HepG2 (cell line): Measurements from ENCODE around the gene ATRAID. TPM values are rescaled to one million over a fixed set of nuclear protein-coding genes. Genes with fewer than 3 reads are reported as not detected.
A peak's percentile ranks its signal among the peaks of the same experiment; 100 is the strongest.

Experiments
- AHR ChIP-seq: IDR thresholded peaks from 2 replicates; pipeline ENCODE4 v1.6.1; 2018; ENCODE audit warnings: missing genetic modification reagents, missing compliant biosample characterization
- DNMT1 ChIP-seq: sonication (generic); formaldehyde crosslinking; IDR thresholded peaks from 2 replicates; pipeline ENCODE4 v1.5.1; 2020; ENCODE audit warnings: mild to moderate bottlenecking, missing genetic modification reagents
- EEA1 ChIP-seq: sonication (generic); formaldehyde crosslinking; IDR thresholded peaks from 2 replicates; pipeline ENCODE4 v1.5.1; 2020; ENCODE audit warnings: mild to moderate bottlenecking, missing genetic modification reagents, borderline replicate concordance
- FOXA1 ChIP-seq, 2 experiments: fragments of 450-650 bp in 1 of 2; sonication (generic) in 1 of 2; formaldehyde crosslinking in 1 of 2; IDR thresholded peaks; 2 replicates each; pipeline versions ENCODE4 v1.4.0 to v1.6.1; 2016 to 2020; ENCODE audit warnings: missing genetic modification reagents in 1 of 2
- HHEX ChIP-seq: IDR thresholded peaks from 2 replicates; pipeline ENCODE4 v1.6.1; 2016; ENCODE audit warnings: control low read depth
- HNRNPH1 ChIP-seq: fragments of 200-400 bp; formaldehyde crosslinking; optimal IDR thresholded peaks from 2 replicates; pipeline ENCODE3; 2017; ENCODE audit warnings: mild to moderate bottlenecking, low read depth, low read length
- KLF11 ChIP-seq: IDR thresholded peaks from 2 replicates; pipeline ENCODE4 v1.6.1; 2016; ENCODE audit warnings: missing compliant biosample characterization
- MAF1 ChIP-seq: sonication (generic); formaldehyde crosslinking; IDR thresholded peaks from 2 replicates; pipeline ENCODE4 v1.5.0; 2020; ENCODE audit warnings: missing genetic modification reagents, borderline replicate concordance
- MAX ChIP-seq: IDR thresholded peaks from 2 replicates; pipeline ENCODE4 v1.6.1; 2012; ENCODE audit warnings: inconsistent platforms
- NR2F1 ChIP-seq, 2 experiments: fragments of 450-650 bp in 1 of 2; formaldehyde crosslinking in 1 of 2; IDR thresholded peaks; 2 replicates each; pipeline versions ENCODE4 v1.5.0 to v1.6.1; 2016 to 2020; ENCODE audit warnings: mild to moderate bottlenecking in 1 of 2, missing compliant biosample characterization in 1 of 2, missing genetic modification reagents in 1 of 2, moderate library complexity in 1 of 2
- ONECUT2 ChIP-seq: sonication (generic); formaldehyde crosslinking; IDR thresholded peaks from 2 replicates; pipeline ENCODE4 v1.4.0; 2020; ENCODE audit warnings: missing genetic modification reagents
- PBX3 ChIP-seq: sonication (generic); formaldehyde crosslinking; IDR thresholded peaks from 2 replicates; pipeline ENCODE4 v1.8.1; 2023; ENCODE audit warnings: missing genetic modification reagents, inconsistent platforms, borderline replicate concordance
- PRDM15 ChIP-seq: sonication (generic); formaldehyde crosslinking; IDR thresholded peaks from 2 replicates; pipeline ENCODE4 v1.4.0; 2020; ENCODE audit warnings: missing genetic modification reagents
- SMC3 ChIP-seq: IDR thresholded peaks from 2 replicates; pipeline ENCODE4 v1.6.1; 2011; ENCODE audit warnings: low read length, improper control_type of control experiment
- SNAI1 ChIP-seq: sonication (generic); formaldehyde crosslinking; IDR thresholded peaks from 2 replicates; pipeline ENCODE4 v1.5.0; 2020; ENCODE audit warnings: mild to moderate bottlenecking, missing genetic modification reagents, borderline replicate concordance
- TAF1 ChIP-seq: sonication (generic); formaldehyde crosslinking; IDR thresholded peaks from 2 replicates; pipeline ENCODE4 v1.4.0; 2020; ENCODE audit warnings: missing genetic modification reagents
- THAP11 ChIP-seq: IDR thresholded peaks from 2 replicates; pipeline ENCODE4 v1.6.1; 2016; ENCODE audit warnings: missing biosample characterization, missing genetic modification reagents
- ZBTB1 ChIP-seq: sonication (generic); formaldehyde crosslinking; IDR thresholded peaks from 2 replicates; pipeline ENCODE4 v1.4.0; 2020; ENCODE audit warnings: missing genetic modification reagents, borderline replicate concordance
- ZBTB38 ChIP-seq: sonication (generic); formaldehyde crosslinking; IDR thresholded peaks from 2 replicates; pipeline ENCODE4 v1.5.1; 2020; ENCODE audit warnings: mild to moderate bottlenecking, missing genetic modification reagents
- ZNF136 ChIP-seq: sonication (generic); formaldehyde crosslinking; IDR thresholded peaks from 2 replicates; pipeline ENCODE4 v1.8.1; 2022; ENCODE audit warnings: low read depth, mild to moderate bottlenecking, moderate library complexity, missing genetic modification reagents
- ZNF256 ChIP-seq: sonication (generic); formaldehyde crosslinking; conservative IDR thresholded peaks from 2 replicates; pipeline ENCODE4 v1.4.0; 2020; ENCODE audit warnings: missing genetic modification reagents
- ZNF33A ChIP-seq: sonication (generic); formaldehyde crosslinking; IDR thresholded peaks from 2 replicates; pipeline ENCODE4 v1.5.1; 2020; ENCODE audit warnings: missing genetic modification reagents, mild to moderate bottlenecking, moderate library complexity, borderline replicate concordance
- ZNF44 ChIP-seq: sonication (generic); formaldehyde crosslinking; IDR thresholded peaks from 2 replicates; pipeline ENCODE4 v1.5.1; 2020; ENCODE audit warnings: mild to moderate bottlenecking, missing genetic modification reagents
- ZNF543 ChIP-seq: sonication (generic); formaldehyde crosslinking; IDR thresholded peaks from 2 replicates; pipeline ENCODE4 v1.4.0; 2020; ENCODE audit warnings: mild to moderate bottlenecking, missing genetic modification reagents
- ZNF629 ChIP-seq: sonication (generic); formaldehyde crosslinking; conservative IDR thresholded peaks from 2 replicates; pipeline ENCODE4 v1.5.0; 2020; ENCODE audit warnings: missing genetic modification reagents
- ZSCAN22 ChIP-seq: sonication (generic); formaldehyde crosslinking; IDR thresholded peaks from 2 replicates; pipeline ENCODE4 v1.4.0; 2020; ENCODE audit warnings: mild to moderate bottlenecking, missing genetic modification reagents
- ZSCAN25 ChIP-seq: sonication (generic); formaldehyde crosslinking; IDR thresholded peaks from 2 replicates; pipeline ENCODE4 v1.8.0; 2022; ENCODE audit warnings: mild to moderate bottlenecking, missing genetic modification reagents
- polyA plus RNA-seq, 8 experiments: library from polyadenylated mRNA; depleted of rRNA in 3 of 8; stranded (reverse) in 7 of 8; unstranded in 1 of 8; fragments of >200 nt; fragmentation: Illumina TruSeq in 4 of 8; extraction: Trizol in 4 of 8; gene quantifications; 2 replicates each; pipeline versions ENCODE4 v1.2.1 to v1.2.3, GENCODE V29; 2011 to 2016; ENCODE audit warnings: low read depth in 4 of 8, missing spikeins in 1 of 8, mixed read lengths in 1 of 8; ENCODE audit not compliant: insufficient read depth in 1 of 8
- total RNA-seq, 5 experiments: library from RNA; depleted of rRNA; stranded (reverse); fragments of >200 nt; fragmentation: Illumina TruSeq; extraction: Trizol; gene quantifications; 2 replicates each; pipeline ENCODE4 v1.2.3, GENCODE V29; 2016; ENCODE audit warnings: low read depth in 1 of 5

Gene ATRAID
- total and polyA plus RNA-seq, 2 of the 13 experiments (the other 11 are each of a cell fraction or from before 2014, with no cell fraction given), result 207 to 382 TPM

GRCh38 chr2:27249891-27250651 lies 38.2 kb downstream of the ATRAID start (continued):
- TF ChIP-seq ZNF629 (CRISPR knock-in tag) (no peak), ZNF256 (CRISPR knock-in tag) (no peak), ZNF44 (no peak), HNRNPH1 (no peak), ZBTB38 (CRISPR knock-in tag) (peak; percentile 72), ZNF33A (CRISPR knock-in tag) (peak; percentile 63; the same call in 1 of the 2 replicates), ZNF136 (CRISPR knock-in tag) (no peak), MAF1 (CRISPR knock-in tag) (no peak), KLF11 (CRISPR knock-in tag) (no peak), DNMT1 (CRISPR knock-in tag) (no peak), SMC3 (peak; percentile 25; the same call in 1 of the 2 replicates), TAF1 (CRISPR knock-in tag) (no peak), ONECUT2 (CRISPR knock-in tag) (no peak), NR2F1 (CRISPR knock-in tag; IDR thresholded peaks at IDR 0.05) (peak in 1 of 2 experiments; percentile 44; a peak in 2 of 4 replicates), AHR (CRISPR knock-in tag) (no peak; the same call in 1 of the 2 replicates), SNAI1 (CRISPR knock-in tag) (peak; percentile 37; the same call in 1 of the 2 replicates), PRDM15 (no peak), ZNF543 (CRISPR knock-in tag) (peak; percentile 43; the same call in 1 of the 2 replicates), ZSCAN22 (CRISPR knock-in tag) (no peak), HHEX (CRISPR knock-in tag) (no peak), FOXA1 (IDR thresholded peaks at IDR 0.05) (no peak), FOXA1 (CRISPR knock-in tag; IDR thresholded peaks at IDR 0.05) (no peak), EEA1 (CRISPR knock-in tag) (no peak), PBX3 (CRISPR knock-in tag) (no peak), MAX (peak; percentile 95), ZSCAN25 (peak; percentile 51), ZBTB1 (CRISPR knock-in tag) (no peak), THAP11 (CRISPR knock-in tag) (peak; percentile 56; the same call in 1 of the 2 replicates)
